ENCODE data around the gene ABI3BP.

GRCh38 chr3:100844063-100844936, 148.9 kb downstream of the ABI3BP start:
- TF ChIP-seq POLR2A (IDR thresholded peaks at IDR 0.05): no peak
- TF ChIP-seq CTCF (IDR thresholded peaks at IDR 0.05): no peak

Data from transverse colon (tissue), 3 donors.